Stimulated activated CD8-positive, alpha-beta memory T cell treated with anti-CD3 and anti-CD28 coated beads, Interleukin-7, amount 100 ng/mL, for 48 hours (primary cell): ENCODE measurements around the gene FCER1G.
"Not testable (repeated sequence)": the region's sequence is repeated elsewhere in the genome, so short reads cannot be mapped to it uniquely, and the experiment has no call there.

Experiments used
- DNase-seq, 2 donors: peaks; one replicate each; pipeline ENCODE4 v3.0.0-alpha.2; 2020; ENCODE audit warnings: low read depth in 1 of 2; ENCODE audit errors: extremely low read depth in 1 of 2

Gene FCER1G

GRCh38 chr1:161226759-161227158 is 11.7 kb downstream of the FCER1G start:
- DNase-seq: no peak

- DNase-seq: peak; percentile 36 to 72
Observed at GRCh38 chr1:161227196-161227871, 12.2 kb downstream of the FCER1G start.

GRCh38 chr1:161228032-161228431 is 12.9 kb downstream of the FCER1G start:
- DNase-seq: no peak

GRCh38 chr1:161229896-161230295 is 14.8 kb downstream of the FCER1G start:
- DNase-seq: no peak

GRCh38 chr1:161230762-161231161 is 15.7 kb downstream of the FCER1G start:
- no peak for DNase-seq

- DNase-seq: no peak
Observed at GRCh38 chr1:161233102-161233501, 18.0 kb downstream of the FCER1G start.

GRCh38 chr1:161235957-161236775 is 21.1 kb downstream of the FCER1G start:
- DNase-seq: no peak

- no peak for DNase-seq
Observed at GRCh38 chr1:161238039-161238473, 23.0 kb downstream of the FCER1G start, which contains the start of gene NR1I3. TSS of gene NR1I3 (minus strand) at chr1:161238203. CDS start at chr1:161236565, 1,638 bp downstream.

- DNase-seq: no peak
Observed at GRCh38 chr1:161241682-161242081, 26.6 kb downstream of the FCER1G start.

- DNase-seq: no peak
Observed at GRCh38 chr1:161242313-161242712, 27.2 kb downstream of the FCER1G start.

- DNase-seq: no peak
Observed at GRCh38 chr1:161244888-161245287, 29.8 kb downstream of the FCER1G start.

- DNase-seq: not testable (repeated sequence)
Observed at GRCh38 chr1:161250100-161250499, 35.0 kb downstream of the FCER1G start.

GRCh38 chr1:161250829-161251228 is 35.7 kb downstream of the FCER1G start:
- no peak for DNase-seq

- DNase-seq: no peak
Observed at GRCh38 chr1:161251579-161251978, 36.5 kb downstream of the FCER1G start.

- not testable (repeated sequence) for DNase-seq
Observed at GRCh38 chr1:161255302-161255701, 40.2 kb downstream of the FCER1G start.

- not testable (repeated sequence) for DNase-seq
Observed at GRCh38 chr1:161255955-161256520, 40.9 kb downstream of the FCER1G start.

- DNase-seq: not testable (repeated sequence)
Observed at GRCh38 chr1:161257109-161257508, 42.0 kb downstream of the FCER1G start.

- DNase-seq: peak in 1 of 2 donors; percentile 14
Observed at GRCh38 chr1:161258439-161259344, 43.6 kb downstream of the FCER1G start, which contains the start of gene PCP4L1. TSS of gene PCP4L1 (plus strand) at chr1:161258745. CDS start at chr1:161258975, 230 bp downstream.

GRCh38 chr1:161259345-161259702 is 44.2 kb downstream of the FCER1G start:
- no peak for DNase-seq

GRCh38 chr1:161259765-161260164 is 44.7 kb downstream of the FCER1G start:
- no peak for DNase-seq
